Common myeloid progenitor, CD34-positive (primary cell): ENCODE results near the gene FBXO4.

Experiments used
- CTCF ChIA-PET: fragments of 350-600 bp; sonication (Branson Sonifier 250); formaldehyde crosslinking; loops from one replicate; lab custom pipeline; 2021; ENCODE audit warnings: antibody characterized with exemption; lab: Charles Lee
- POLR2A ChIA-PET: fragments of 350-600 bp; sonication (Branson Sonifier 250); formaldehyde crosslinking; loops from one replicate; lab custom pipeline; 2021; ENCODE audit warnings: antibody characterized with exemption; lab: Charles Lee
- DNase-seq, 3 donors: peaks; one replicate each; pipeline versions ENCODE4 v3.0.0 to v3.0.0-alpha.2; 2013
- H3K27ac ChIP-seq, 2 experiments: 1 replicate in 1 of 2; 2 replicates in 1 of 2; pipeline ENCODE4 v1.7.0; 2013; ENCODE audit warnings: inconsistent platforms in 2 of 2, low read length in 2 of 2, mild to moderate bottlenecking in 2 of 2, low read depth in 1 of 2, moderate library complexity in 1 of 2; ENCODE audit not compliant: severe bottlenecking in 2 of 2, insufficient read depth in 1 of 2, poor library complexity in 1 of 2
- H3K27me3 ChIP-seq, 5 experiments: replicated peaks in 2 of 5; 1 replicate in 3 of 5; 2 replicates in 2 of 5; pipeline versions ENCODE4 v1.6.1 to v1.7.0; 2013; ENCODE audit warnings: low read length in 4 of 5, mild to moderate bottlenecking in 2 of 5, moderate library complexity in 2 of 5, inconsistent platforms in 1 of 5; ENCODE audit not compliant: insufficient read depth in 5 of 5, control insufficient read depth in 4 of 5
- H3K36me3 ChIP-seq, 4 experiments: 1 replicate in 2 of 4; 2 replicates in 2 of 4; pipeline versions ENCODE4 v1.6.1 to v1.7.0; 2013; ENCODE audit warnings: low read length in 3 of 4, control low read depth in 1 of 4, mild to moderate bottlenecking in 1 of 4; ENCODE audit not compliant: control insufficient read depth in 4 of 4, insufficient read depth in 4 of 4
- H3K4me1 ChIP-seq, 4 experiments: 1 replicate in 3 of 4; 2 replicates in 1 of 4; pipeline versions ENCODE4 v1.6.1 to v1.7.1; 2013; ENCODE audit warnings: low read length in 3 of 4, mild to moderate bottlenecking in 3 of 4, control low read depth in 1 of 4, inconsistent platforms in 1 of 4, moderate library complexity in 1 of 4; ENCODE audit not compliant: control insufficient read depth in 4 of 4, insufficient read depth in 4 of 4; ENCODE audit errors: control extremely low read depth in 1 of 4
- H3K4me3 ChIP-seq, 7 experiments: 1 replicate in 4 of 7; 2 replicates in 3 of 7; pipeline versions ENCODE4 v1.5.1 to v1.7.0; 2013; ENCODE audit warnings: mild to moderate bottlenecking in 7 of 7, low read length in 6 of 7, moderate library complexity in 6 of 7, inconsistent platforms in 2 of 7, low read depth in 2 of 7, control low read depth in 1 of 7; ENCODE audit not compliant: insufficient read depth in 4 of 7, control insufficient read depth in 1 of 7; ENCODE audit errors: extremely low read depth in 1 of 7
- H3K9me3 ChIP-seq, 5 experiments: 1 replicate in 4 of 5; 2 replicates in 1 of 5; pipeline versions ENCODE4 v1.6.1 to v1.7.1; 2013; ENCODE audit warnings: low read length in 4 of 5, mild to moderate bottlenecking in 2 of 5, inconsistent platforms in 1 of 5, low read depth in 1 of 5, moderate library complexity in 1 of 5; ENCODE audit not compliant: control insufficient read depth in 4 of 5, insufficient read depth in 2 of 5; ENCODE audit errors: control extremely low read depth in 1 of 5
- WGBS: methylation state at CpG from one replicate; pipeline ENCODE4 v1.1.5; 2013; ENCODE audit not compliant: insufficient coverage; 5-methylcytosine and 5-hydroxymethylcytosine counted together

FBXO4 gene

GRCh38 chr5:41961736-41962135 lies 36.7 kb downstream of the FBXO4 start:
- H3K27ac ChIP-seq, result no peak overlapping the region
- no peaks in the 10 kb centered on the region for H3K27me3 ChIP-seq
- 88% methylated on average over 1 of the region's 1 CpG for WGBS
- H3K36me3 ChIP-seq, result no peaks in the 10 kb centered on the region
- peaks cover 0 to 14% (median 2%) of the 10 kb centered on the region in 5 experiments for H3K9me3 ChIP-seq
- no peaks in the 10 kb centered on the region for H3K4me1 ChIP-seq
- H3K4me3 ChIP-seq, result no peak overlapping the region
- DNase-seq, result no peak
- POLR2A ChIA-PET, result no interaction called here
- CTCF ChIA-PET, result no interaction called here

GRCh38 chr5:41962491-41962890 lies 37.4 kb downstream of the FBXO4 start:
- no peaks in the 10 kb centered on the region for H3K4me1 ChIP-seq
- no peak for DNase-seq
- POLR2A ChIA-PET, result no interaction called here
- no peak overlapping the region for H3K4me3 ChIP-seq
- peaks cover 0 to 14% (median 2%) of the 10 kb centered on the region in 5 experiments for H3K9me3 ChIP-seq
- H3K36me3 ChIP-seq, result no peaks in the 10 kb centered on the region
- no peaks in the 10 kb centered on the region for H3K27me3 ChIP-seq
- WGBS, result 100% methylated on average over 3 of the region's 3 CpGs
- H3K27ac ChIP-seq, result no peak overlapping the region
- CTCF ChIA-PET, result no interaction called here

GRCh38 chr5:41966401-41967105 lies 41.5 kb downstream of the FBXO4 start:
- ChIA-PET POLR2A (no interaction called here), CTCF (no interaction called here)
- Histone ChIP-seq H3K27ac (no peak overlapping the region), H3K9me3 (peaks cover 0 to 19% (median 0%) of the 10 kb centered on the region in 5 experiments), H3K36me3 (no peaks in the 10 kb centered on the region), H3K4me3 (no peak overlapping the region), H3K4me1 (no peaks in the 10 kb centered on the region), H3K27me3 (no peaks in the 10 kb centered on the region)
- 40% methylated on average over 2 of the region's 6 CpGs for WGBS
- DNase-seq, result no peak

GRCh38 chr5:41967401-41967800 lies 42.3 kb downstream of the FBXO4 start:
- H3K27me3 ChIP-seq, result no peaks in the 10 kb centered on the region
- ChIA-PET POLR2A (no interaction called here), CTCF (no interaction called here)
- no peak for DNase-seq
- no peak overlapping the region for H3K4me3 ChIP-seq
- H3K4me1 ChIP-seq, result no peaks in the 10 kb centered on the region
- 100% methylated on average over 1 of the region's 3 CpGs for WGBS
- H3K36me3 ChIP-seq, result no peaks in the 10 kb centered on the region
- H3K27ac ChIP-seq, result no peak overlapping the region
- H3K9me3 ChIP-seq, result peaks cover 0 to 16% (median 0%) of the 10 kb centered on the region in 5 experiments

GRCh38 chr5:41968153-41968723 lies 43.2 kb downstream of the FBXO4 start:
- 95% methylated on average over 19 of the region's 22 CpGs for WGBS
- POLR2A ChIA-PET, result no interaction called here

GRCh38 chr5:41973087-41973486 lies 48.0 kb downstream of the FBXO4 start:
- Histone ChIP-seq H3K36me3 (no peaks in the 10 kb centered on the region), H3K4me3 (no peak overlapping the region), H3K9me3 (peaks cover 0 to 10% (median 0%) of the 10 kb centered on the region in 5 experiments), H3K27me3 (peaks cover 0 to 3% (median 0%) of the 10 kb centered on the region in 5 experiments), H3K4me1 (no peaks in the 10 kb centered on the region), H3K27ac (no peak overlapping the region)
- no peak for DNase-seq
- POLR2A ChIA-PET, result no interaction called here
- CTCF ChIA-PET, result no interaction called here
- WGBS, result 94% methylated on average over 2 of the region's 3 CpGs

More at GRCh38 chr5:41968153-41968723, 43.2 kb downstream of the FBXO4 start:
- Histone ChIP-seq H3K27ac (no peak overlapping the region), H3K4me1 (no peaks in the 10 kb centered on the region), H3K4me3 (no peak overlapping the region), H3K9me3 (peaks cover 0 to 13% (median 0%) of the 10 kb centered on the region in 5 experiments), H3K36me3 (no peaks in the 10 kb centered on the region), H3K27me3 (no peaks in the 10 kb centered on the region)
- DNase-seq, result no peak
- CTCF ChIA-PET, result no interaction called here

GRCh38 chr5:41973887-41974286 lies 48.8 kb downstream of the FBXO4 start:
- ChIA-PET POLR2A (no interaction called here), CTCF (no interaction called here)
- H3K4me1 ChIP-seq, result no peaks in the 10 kb centered on the region
- H3K9me3 ChIP-seq, result peaks cover 0 to 9% (median 0%) of the 10 kb centered on the region in 5 experiments
- no peak overlapping the region for H3K4me3 ChIP-seq
- no peak for DNase-seq
- no peak overlapping the region for H3K27ac ChIP-seq
- H3K27me3 ChIP-seq, result peaks cover 0 to 3% (median 0%) of the 10 kb centered on the region in 5 experiments
- no CpG with 5 or more reads among the region's 2 CpGs for WGBS
- H3K36me3 ChIP-seq, result no peaks in the 10 kb centered on the region
